Endodermal cell (in vitro differentiated cells): Measurements from ENCODE around the gene SUSD1. TPM values are rescaled to one million over a fixed set of nuclear protein-coding genes. Genes with fewer than 3 reads are reported as not detected.

Experiments used
- DNase-seq: peaks from one replicate; pipeline ENCODE4 v3.0.0-alpha.2; 2017
- H3K27ac ChIP-seq: 2 replicates; pipeline ENCODE4 v1.5.1; 2013; ENCODE audit warnings: mild to moderate bottlenecking, low read depth, low read length, moderate library complexity
- H3K27me3 ChIP-seq: 2 replicates; pipeline ENCODE4 v1.6.1; 2013; ENCODE audit warnings: mild to moderate bottlenecking, low read length, moderate library complexity; ENCODE audit not compliant: insufficient read depth, control insufficient read depth, poor library complexity, severe bottlenecking
- H3K36me3 ChIP-seq: 2 replicates; pipeline ENCODE4 v1.7.0; 2013; ENCODE audit warnings: mild to moderate bottlenecking, low read length, moderate library complexity; ENCODE audit not compliant: control insufficient read depth, insufficient read depth
- H3K4me1 ChIP-seq: one replicate; pipeline ENCODE4 v1.7.0; 2013; ENCODE audit warnings: low read length; ENCODE audit not compliant: control insufficient read depth, insufficient read depth
- H3K4me3 ChIP-seq: 2 replicates; pipeline ENCODE4 v1.5.1; 2013; ENCODE audit warnings: mild to moderate bottlenecking, low read length, moderate library complexity
- H3K9ac ChIP-seq: 2 replicates; pipeline ENCODE4 v1.6.1; 2013; ENCODE audit warnings: mild to moderate bottlenecking, low read length, moderate library complexity; ENCODE audit not compliant: poor library complexity, severe bottlenecking; ENCODE audit errors: extremely low read depth
- H3K9me3 ChIP-seq: 2 replicates; pipeline ENCODE4 v1.6.1; 2013; ENCODE audit warnings: mild to moderate bottlenecking, low read length, moderate library complexity; ENCODE audit not compliant: control insufficient read depth
- H3K27ac Mint-ChIP-seq: 2 replicates; pipeline ENCODE4 v1.8.0; 2020; ENCODE audit warnings: mixed read lengths
- H3K27me3 Mint-ChIP-seq: 2 replicates; pipeline ENCODE4 v1.8.0; 2021; ENCODE audit warnings: mild to moderate bottlenecking, mixed read lengths; ENCODE audit not compliant: insufficient read depth
- H3K36me3 Mint-ChIP-seq: 2 replicates; pipeline ENCODE4 v1.8.0; 2020; ENCODE audit warnings: low read depth, mixed read lengths
- H3K4me1 Mint-ChIP-seq: 2 replicates; pipeline ENCODE4 v1.8.0; 2020; ENCODE audit warnings: mixed read lengths
- H3K4me3 Mint-ChIP-seq: 2 replicates; pipeline ENCODE4 v1.8.0; 2020; ENCODE audit warnings: mild to moderate bottlenecking, moderate library complexity, mixed read lengths
- H3K9me3 Mint-ChIP-seq: 2 replicates; pipeline ENCODE4 v1.8.0; 2020; ENCODE audit warnings: mild to moderate bottlenecking, mixed read lengths
- WGBS, 2 experiments: methylation state at CpG; one replicate each; pipeline versions ENCODE4 v1.1.5 to v1.1.7; 2013; ENCODE audit warnings: missing lambda C conversion rate in 2 of 2, mixed read lengths in 1 of 2; ENCODE audit not compliant: insufficient coverage in 1 of 2, insufficient read length in 1 of 2; 5-methylcytosine and 5-hydroxymethylcytosine counted together
- total RNA-seq, 2 donors: library from RNA; stranded (reverse); fragmentation: NEBNext Ultra II Directional in 1 of 2; extraction: Animal tissue kit (Norgen Biotek cat#: 25700) in 1 of 2; gene quantifications; 2 replicates in 1 of 2; 3 replicates in 1 of 2; pipeline ENCODE4 v1.2.1, GENCODE V29; 2021
- TF ChIP-seq, protein P1 (sequence below): fragments of 200-600 bp; sonication (generic); conservative IDR thresholded peaks from 2 replicates; pipeline ENCODE4 v1.5.0; 2021; ENCODE audit warnings: antibody characterized with exemption, mild to moderate bottlenecking

The SUSD1 gene
- total RNA-seq, 2 donors from 2014 or later, result 7.7 to 10.4 TPM

- Histone ChIP-seq H3K27ac (no peak overlapping the region), H3K36me3 (no peaks in the 10 kb centered on the region), H3K9ac (no peak overlapping the region), H3K9me3 (no peaks in the 10 kb centered on the region), H3K4me3 (no peak overlapping the region), H3K27me3 (no peaks in the 10 kb centered on the region), H3K4me1 (peaks cover 4% of the 10 kb centered on the region)
- no peaks in the 10 kb centered on the region for H3K9me3 Mint-ChIP-seq
- WGBS, 2 experiments, result 86 to 89% methylated on average over 7 to 8 of the region's 9 CpGs
- no peak overlapping the region for H3K27ac Mint-ChIP-seq
- TF ChIP-seq, protein P1, sequence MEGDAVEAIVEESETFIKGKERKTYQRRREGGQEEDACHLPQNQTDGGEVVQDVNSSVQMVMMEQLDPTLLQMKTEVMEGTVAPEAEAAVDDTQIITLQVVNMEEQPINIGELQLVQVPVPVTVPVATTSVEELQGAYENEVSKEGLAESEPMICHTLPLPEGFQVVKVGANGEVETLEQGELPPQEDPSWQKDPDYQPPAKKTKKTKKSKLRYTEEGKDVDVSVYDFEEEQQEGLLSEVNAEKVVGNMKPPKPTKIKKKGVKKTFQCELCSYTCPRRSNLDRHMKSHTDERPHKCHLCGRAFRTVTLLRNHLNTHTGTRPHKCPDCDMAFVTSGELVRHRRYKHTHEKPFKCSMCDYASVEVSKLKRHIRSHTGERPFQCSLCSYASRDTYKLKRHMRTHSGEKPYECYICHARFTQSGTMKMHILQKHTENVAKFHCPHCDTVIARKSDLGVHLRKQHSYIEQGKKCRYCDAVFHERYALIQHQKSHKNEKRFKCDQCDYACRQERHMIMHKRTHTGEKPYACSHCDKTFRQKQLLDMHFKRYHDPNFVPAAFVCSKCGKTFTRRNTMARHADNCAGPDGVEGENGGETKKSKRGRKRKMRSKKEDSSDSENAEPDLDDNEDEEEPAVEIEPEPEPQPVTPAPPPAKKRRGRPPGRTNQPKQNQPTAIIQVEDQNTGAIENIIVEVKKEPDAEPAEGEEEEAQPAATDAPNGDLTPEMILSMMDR, result no peak
- H3K4me3 Mint-ChIP-seq, result no peak overlapping the region
- H3K27me3 Mint-ChIP-seq, result no peaks in the 10 kb centered on the region
- DNase-seq, result no peak
- peaks cover 13% of the 10 kb centered on the region for H3K4me1 Mint-ChIP-seq
- peaks cover 9% of the 10 kb centered on the region for H3K36me3 Mint-ChIP-seq
Observed at GRCh38 chr9:112072721-112073638, 102.1 kb downstream of the SUSD1 start.

DNA sequence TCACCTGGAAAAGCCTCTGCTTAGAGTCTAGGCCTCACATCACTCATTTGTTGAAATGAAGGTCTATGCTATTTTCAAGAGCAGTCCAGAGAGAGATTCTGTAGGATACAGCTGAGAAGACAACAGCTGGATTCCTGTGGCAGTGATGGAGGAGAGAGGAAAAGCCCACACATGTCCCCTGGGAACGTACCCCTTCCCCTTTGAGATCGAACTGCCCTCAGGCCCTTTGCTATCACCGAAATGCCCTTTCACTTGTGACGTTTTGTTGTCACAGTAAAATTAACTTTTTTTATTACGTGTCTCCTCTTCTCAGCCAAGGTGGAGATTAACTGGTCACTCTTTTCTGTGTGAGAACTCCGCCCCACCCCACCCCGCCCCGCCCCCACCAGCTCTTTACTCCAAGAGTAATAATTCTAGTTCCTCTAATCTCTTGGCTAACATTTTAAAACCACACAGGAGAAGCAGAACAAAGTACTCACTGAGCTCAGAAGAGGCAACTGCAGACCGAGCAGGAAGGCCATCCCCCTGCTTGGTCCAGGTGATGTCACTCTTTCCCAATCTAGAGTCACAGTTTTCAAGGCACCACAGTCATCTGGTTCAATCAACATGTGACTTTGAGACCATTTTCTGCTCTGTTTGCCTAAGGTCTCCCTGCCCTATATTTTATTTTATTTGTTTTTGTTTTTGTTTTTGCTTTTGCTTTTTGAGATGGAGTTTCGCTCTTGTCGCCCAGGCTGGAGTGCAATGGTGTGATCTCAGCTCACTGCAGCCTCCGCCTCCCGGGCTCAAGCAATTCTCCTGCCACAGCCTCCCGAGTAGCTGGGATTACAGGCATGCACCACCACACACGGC lies 105.6 kb downstream of the SUSD1 start:
- Histone ChIP-seq H3K9me3 (peaks cover 2% of the 10 kb centered on the region), H3K27me3 (no peaks in the 10 kb centered on the region), H3K9ac (no peak overlapping the region), H3K4me3 (no peak overlapping the region), H3K36me3 (no peaks in the 10 kb centered on the region), H3K4me1 (peaks cover 16% of the 10 kb centered on the region), H3K27ac (no peak overlapping the region)
- Mint-ChIP-seq H3K27ac (no peak overlapping the region), H3K9me3 (peaks cover 4% of the 10 kb centered on the region), H3K4me3 (no peak overlapping the region), H3K4me1 (peaks cover 34% of the 10 kb centered on the region), H3K36me3 (peaks cover 9% of the 10 kb centered on the region), H3K27me3 (no peaks in the 10 kb centered on the region)
- TF ChIP-seq, protein P1, result no peak
- no peak for DNase-seq
- 90 to 94% methylated on average over 8 to 14 of the region's 15 CpGs for WGBS, 2 experiments

DNA sequence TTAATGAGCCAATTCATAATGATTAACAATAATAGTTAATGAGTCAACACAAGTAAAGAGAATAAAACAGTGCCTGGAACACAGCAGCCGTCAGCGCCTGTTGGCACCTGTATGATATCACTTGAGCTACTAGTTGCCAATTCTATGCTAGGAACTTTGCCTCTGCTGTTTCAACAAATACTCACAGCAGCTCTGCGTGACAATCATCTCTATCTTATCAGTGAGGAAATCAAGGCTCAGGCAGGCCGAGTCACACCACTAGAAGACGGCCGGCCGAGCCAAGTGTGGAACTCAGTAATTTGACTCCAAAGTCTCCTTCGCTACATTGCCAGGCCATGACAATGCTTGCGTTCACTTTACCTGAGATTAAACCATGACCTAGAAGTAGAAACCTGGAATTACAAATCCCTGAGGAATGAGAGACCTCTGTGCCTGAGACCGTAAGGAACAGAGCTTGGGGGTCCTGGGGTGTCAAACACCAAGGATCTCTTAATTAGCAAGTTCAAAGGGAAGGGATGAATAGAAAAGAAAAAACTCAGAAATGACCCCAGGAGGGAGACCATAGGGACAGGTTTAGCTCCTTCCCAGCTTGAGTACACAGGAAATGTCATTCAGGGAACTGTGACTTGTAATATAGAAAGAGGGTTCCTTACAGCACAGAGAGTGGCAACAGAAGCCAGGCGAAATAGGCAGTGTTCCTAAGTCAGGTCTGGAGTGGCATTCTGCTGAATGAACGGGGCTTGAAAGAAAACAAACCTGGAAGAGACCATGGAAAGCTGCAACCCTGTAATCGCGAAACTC lies 109.1 kb downstream of the SUSD1 start:
- peak; percentile 87 for DNase-seq
- Histone ChIP-seq H3K9ac (no peak overlapping the region), H3K9me3 (peaks cover 8% of the 10 kb centered on the region), H3K36me3 (no peaks in the 10 kb centered on the region), H3K4me3 (peak overlapping the region; percentile 24), H3K27ac (no peak overlapping the region), H3K27me3 (no peaks in the 10 kb centered on the region), H3K4me1 (peaks cover 11% of the 10 kb centered on the region)
- H3K27ac Mint-ChIP-seq, result peak overlapping the region; percentile 96
- TF ChIP-seq, protein P1, result no peak
- peaks cover 15% of the 10 kb centered on the region for H3K9me3 Mint-ChIP-seq
- peaks cover 9% of the 10 kb centered on the region for H3K36me3 Mint-ChIP-seq
- 36 to 46% methylated on average over 14 of the region's 14 CpGs for WGBS, 2 experiments
- no peaks in the 10 kb centered on the region for H3K27me3 Mint-ChIP-seq
- H3K4me3 Mint-ChIP-seq, result peak overlapping the region; percentile 16
- peaks cover 22% of the 10 kb centered on the region for H3K4me1 Mint-ChIP-seq
